ENCODE measurements around the gene MAP3K3.

The MAP3K3 gene

DNA sequence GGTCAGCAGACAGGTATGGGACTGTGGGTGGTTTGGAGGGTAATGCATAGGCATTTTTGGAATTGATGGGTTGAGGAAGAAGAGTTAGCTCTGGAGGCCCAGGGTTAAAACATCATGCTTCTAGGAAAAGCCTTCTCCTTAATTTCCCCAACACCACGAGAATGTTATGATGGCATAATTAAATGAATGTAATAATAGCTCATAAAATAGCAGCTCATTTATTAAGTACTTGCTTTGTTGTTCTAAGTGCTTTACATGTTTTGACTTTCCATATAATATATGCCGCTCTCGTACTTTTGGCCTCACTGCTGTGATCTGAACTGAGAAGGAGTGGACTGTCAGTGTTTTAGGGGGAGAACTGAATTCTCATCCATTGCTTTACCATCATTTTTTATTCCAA is 63.4 kb downstream of the MAP3K3 start:
- Mint-ChIP-seq H3K4me1 (peaks cover 27% of the 10 kb centered on the region), H3K36me3 (ENCODE audit: low read depth) (peaks cover 12% of the 10 kb centered on the region), H3K4me3 (no peak overlapping the region), H3K27me3 (no peaks in the 10 kb centered on the region), H3K27ac (no peak overlapping the region), H3K9me3 (no peaks in the 10 kb centered on the region)
- no peak for ATAC-seq
- no peak for DNase-seq

DNA sequence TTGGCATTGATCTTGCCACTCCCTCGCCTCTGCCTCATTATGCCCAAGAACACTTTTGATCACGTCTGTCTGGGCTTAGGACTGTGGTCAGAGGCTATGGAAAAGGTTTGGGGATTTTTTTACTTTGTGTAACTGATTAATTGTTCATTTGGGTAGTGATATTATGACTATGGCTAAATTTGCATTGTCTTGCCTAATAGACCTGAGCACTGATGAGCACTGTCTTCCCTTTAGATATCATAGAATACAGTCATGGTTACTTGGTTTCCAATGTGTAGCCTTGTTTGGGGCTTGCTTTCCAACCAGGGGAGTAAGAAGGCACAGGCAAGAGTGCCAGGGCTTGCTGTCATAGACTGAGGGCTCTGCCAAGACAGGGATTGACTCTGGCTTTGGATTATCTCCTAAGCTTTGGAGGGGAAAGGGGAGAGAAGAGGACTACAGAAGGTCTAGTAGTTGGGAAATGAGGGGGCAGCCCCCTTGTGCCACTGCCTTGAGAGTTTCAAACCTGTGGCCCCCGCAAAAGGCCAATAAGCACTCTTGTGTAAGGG is 64.0 kb downstream of the MAP3K3 start:
- Mint-ChIP-seq H3K36me3 (ENCODE audit: low read depth) (peaks cover 16% of the 10 kb centered on the region), H3K9me3 (no peaks in the 10 kb centered on the region), H3K27me3 (no peaks in the 10 kb centered on the region), H3K27ac (peak overlapping the region; percentile 90), H3K4me3 (peak overlapping the region; percentile 42), H3K4me1 (peaks cover 27% of the 10 kb centered on the region)
- peak; percentile 84 for ATAC-seq
- DNase-seq, result no peak

DNA sequence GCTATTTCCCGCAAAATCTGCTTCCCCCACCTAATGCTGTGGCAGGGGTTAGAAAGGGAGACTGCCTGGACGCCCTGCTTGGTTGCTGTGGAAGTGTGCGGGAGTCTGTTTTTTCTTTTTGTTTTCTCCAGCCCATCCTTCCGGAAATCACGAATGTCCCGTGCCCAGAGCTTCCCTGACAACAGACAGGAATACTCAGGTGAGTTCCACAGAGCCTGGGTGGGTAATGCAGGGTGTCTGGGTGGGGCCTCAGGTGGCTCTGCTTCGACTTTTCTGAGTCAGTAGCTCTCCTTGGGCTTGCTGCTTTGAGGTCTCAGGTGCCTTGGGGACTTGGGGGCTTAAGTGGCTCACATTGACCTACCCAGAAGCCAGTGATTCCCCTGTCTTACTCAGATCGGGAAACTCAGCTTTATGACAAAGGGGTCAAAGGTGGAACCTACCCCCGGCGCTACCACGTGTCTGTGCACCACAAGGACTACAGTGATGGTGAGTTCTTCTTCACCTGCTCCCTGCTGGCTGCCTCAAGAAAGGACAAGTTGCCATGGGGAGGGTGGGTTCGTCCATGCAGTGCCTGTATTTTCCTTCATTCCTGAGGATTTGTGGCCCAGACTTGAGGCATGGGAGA is 66.3 kb downstream of the MAP3K3 start:
- DNase-seq (no peak), ATAC-seq (peak; percentile 37)
- Mint-ChIP-seq H3K4me1 (peaks cover 26% of the 10 kb centered on the region), H3K4me3 (no peak overlapping the region), H3K27me3 (no peaks in the 10 kb centered on the region), H3K9me3 (no peaks in the 10 kb centered on the region), H3K27ac (peak overlapping the region; percentile 77), H3K36me3 (ENCODE audit: low read depth) (peaks cover 12% of the 10 kb centered on the region)

DNA sequence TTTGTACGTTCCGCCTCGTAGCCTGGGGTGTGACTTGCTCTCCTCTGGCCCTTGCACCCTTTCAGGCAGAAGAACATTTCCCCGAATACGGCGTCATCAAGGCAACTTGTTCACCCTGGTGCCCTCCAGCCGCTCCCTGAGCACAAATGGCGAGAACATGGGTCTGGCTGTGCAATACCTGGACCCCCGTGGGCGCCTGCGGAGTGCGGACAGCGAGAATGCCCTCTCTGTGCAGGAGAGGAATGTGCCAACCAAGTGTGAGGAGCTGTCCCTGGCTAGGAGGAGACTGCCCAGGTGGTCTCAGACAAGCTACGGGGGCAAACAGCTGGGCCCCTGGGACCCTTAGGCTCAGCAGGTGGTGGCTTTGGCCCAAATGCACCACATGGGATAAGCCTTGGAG is 67.3 kb downstream of the MAP3K3 start:
- H3K4me3 Mint-ChIP-seq, result no peak overlapping the region
- H3K4me1 Mint-ChIP-seq, result peaks cover 35% of the 10 kb centered on the region
- H3K36me3 Mint-ChIP-seq (ENCODE audit: low read depth), result peaks cover 8% of the 10 kb centered on the region
- H3K27me3 Mint-ChIP-seq, result no peaks in the 10 kb centered on the region
- DNase-seq (no peak), ATAC-seq (no peak)
- no peak overlapping the region for H3K27ac Mint-ChIP-seq
- H3K9me3 Mint-ChIP-seq, result no peaks in the 10 kb centered on the region

DNA sequence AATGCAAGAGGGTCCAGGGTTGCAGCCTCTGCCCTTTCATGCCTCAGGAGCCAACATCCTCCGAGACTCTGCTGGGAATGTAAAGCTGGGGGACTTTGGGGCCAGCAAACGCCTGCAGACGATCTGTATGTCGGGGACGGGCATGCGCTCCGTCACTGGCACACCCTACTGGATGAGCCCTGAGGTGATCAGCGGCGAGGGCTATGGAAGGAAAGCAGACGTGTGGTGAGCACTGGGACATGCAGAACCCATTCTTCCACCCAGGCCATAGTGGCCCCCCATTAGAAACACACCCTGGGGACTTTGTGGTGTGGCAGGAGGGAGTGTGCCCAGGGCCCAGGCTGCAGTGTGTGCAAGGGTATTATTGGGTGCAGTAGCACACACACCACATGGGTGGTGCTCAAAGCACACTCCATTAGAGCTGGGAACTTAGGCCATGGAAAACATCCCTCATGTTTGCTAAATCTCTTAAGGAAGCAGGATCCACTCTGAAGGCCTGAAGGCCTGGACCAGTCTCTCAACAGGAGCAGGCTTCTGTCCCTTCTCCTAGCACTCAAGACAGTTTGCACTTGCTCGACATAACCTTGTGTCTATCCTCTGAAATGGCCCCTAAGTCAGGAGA is 70.1 kb downstream of the MAP3K3 start:
- DNase-seq, result no peak
- H3K36me3 Mint-ChIP-seq (ENCODE audit: low read depth), result peaks cover 21% of the 10 kb centered on the region
- no peak overlapping the region for H3K27ac Mint-ChIP-seq
- no peak overlapping the region for H3K4me3 Mint-ChIP-seq
- peaks cover 49% of the 10 kb centered on the region for H3K4me1 Mint-ChIP-seq
- no peaks in the 10 kb centered on the region for H3K9me3 Mint-ChIP-seq
- ATAC-seq, result no peak
- H3K27me3 Mint-ChIP-seq, result no peaks in the 10 kb centered on the region

DNA sequence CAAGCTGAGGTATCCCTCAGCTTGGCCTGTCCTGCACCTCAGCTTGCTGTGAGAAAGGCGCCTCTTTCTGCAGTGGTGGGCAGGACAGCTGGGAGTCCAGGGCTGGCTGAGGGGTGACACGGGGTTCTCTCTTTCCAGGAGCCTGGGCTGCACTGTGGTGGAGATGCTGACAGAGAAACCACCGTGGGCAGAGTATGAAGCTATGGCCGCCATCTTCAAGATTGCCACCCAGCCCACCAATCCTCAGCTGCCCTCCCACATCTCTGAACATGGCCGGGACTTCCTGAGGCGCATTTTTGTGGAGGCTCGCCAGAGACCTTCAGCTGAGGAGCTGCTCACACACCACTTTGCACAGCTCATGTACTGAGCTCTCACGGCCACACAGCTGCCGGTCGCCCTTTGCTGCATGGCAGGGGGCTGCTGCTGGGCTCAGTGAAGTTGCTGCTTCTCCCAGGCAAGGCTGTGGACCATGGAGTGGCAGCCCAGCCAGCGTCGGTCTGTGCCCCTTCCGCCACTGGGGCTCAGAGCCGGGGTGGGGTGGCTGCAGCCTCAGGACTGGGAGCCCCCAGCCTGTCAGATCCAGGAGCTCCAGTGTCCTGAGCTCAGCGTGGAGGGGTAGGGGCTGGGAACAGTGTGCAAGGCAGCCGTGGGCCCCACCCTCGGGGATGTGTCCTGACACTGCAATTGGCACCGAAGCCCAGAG is 71.3 kb downstream of the MAP3K3 start:
- H3K36me3 Mint-ChIP-seq (ENCODE audit: low read depth), result peaks cover 27% of the 10 kb centered on the region
- no peak for ATAC-seq
- no peak overlapping the region for H3K4me3 Mint-ChIP-seq
- H3K4me1 Mint-ChIP-seq, result peaks cover 55% of the 10 kb centered on the region
- H3K9me3 Mint-ChIP-seq, result no peaks in the 10 kb centered on the region
- no peaks in the 10 kb centered on the region for H3K27me3 Mint-ChIP-seq
- no peak for DNase-seq
- H3K27ac Mint-ChIP-seq, result peak overlapping the region; percentile 64

DNA sequence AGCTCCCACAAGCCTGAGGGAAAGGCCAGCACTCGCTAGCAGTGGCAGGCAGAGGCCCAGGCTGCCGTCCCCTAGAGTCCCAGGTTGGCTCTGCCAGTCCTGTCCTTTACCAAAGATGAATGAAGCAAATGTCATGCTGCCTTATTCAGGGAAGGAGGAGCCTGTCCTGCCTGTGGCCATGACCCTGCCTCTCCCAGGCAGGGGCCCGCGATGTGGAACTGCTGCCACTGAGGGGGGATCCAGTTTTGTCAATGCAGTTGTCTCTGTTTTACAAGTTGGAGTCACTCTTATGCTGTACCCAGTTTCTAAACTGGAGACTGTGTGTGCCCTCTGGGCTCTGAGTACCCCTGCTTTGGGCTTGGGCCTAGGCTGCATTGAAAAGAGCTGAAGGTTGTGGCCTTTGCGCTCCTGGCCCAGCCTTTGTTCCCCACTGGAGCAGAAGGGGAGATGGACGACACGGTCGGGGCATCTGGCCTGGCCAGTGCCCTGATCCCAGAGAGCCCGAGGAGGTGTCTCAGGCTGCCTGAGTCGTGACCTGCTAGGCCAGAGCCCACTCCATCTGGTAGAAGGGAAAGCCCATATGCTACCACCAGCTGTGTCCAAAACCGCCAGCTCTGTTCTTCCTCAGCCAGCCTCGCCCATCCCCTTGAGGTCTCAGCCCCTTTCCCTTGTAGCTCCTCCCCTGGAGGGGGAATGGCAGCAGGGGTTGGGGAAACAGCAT is 72.2 kb downstream of the MAP3K3 start:
- H3K4me1 Mint-ChIP-seq, result peaks cover 52% of the 10 kb centered on the region
- peaks cover 27% of the 10 kb centered on the region for H3K36me3 Mint-ChIP-seq (ENCODE audit: low read depth)
- H3K27me3 Mint-ChIP-seq, result no peaks in the 10 kb centered on the region
- no peaks in the 10 kb centered on the region for H3K9me3 Mint-ChIP-seq
- peak overlapping the region; percentile 72 for H3K27ac Mint-ChIP-seq
- ATAC-seq (no peak), DNase-seq (no peak)
- no peak overlapping the region for H3K4me3 Mint-ChIP-seq

DNA sequence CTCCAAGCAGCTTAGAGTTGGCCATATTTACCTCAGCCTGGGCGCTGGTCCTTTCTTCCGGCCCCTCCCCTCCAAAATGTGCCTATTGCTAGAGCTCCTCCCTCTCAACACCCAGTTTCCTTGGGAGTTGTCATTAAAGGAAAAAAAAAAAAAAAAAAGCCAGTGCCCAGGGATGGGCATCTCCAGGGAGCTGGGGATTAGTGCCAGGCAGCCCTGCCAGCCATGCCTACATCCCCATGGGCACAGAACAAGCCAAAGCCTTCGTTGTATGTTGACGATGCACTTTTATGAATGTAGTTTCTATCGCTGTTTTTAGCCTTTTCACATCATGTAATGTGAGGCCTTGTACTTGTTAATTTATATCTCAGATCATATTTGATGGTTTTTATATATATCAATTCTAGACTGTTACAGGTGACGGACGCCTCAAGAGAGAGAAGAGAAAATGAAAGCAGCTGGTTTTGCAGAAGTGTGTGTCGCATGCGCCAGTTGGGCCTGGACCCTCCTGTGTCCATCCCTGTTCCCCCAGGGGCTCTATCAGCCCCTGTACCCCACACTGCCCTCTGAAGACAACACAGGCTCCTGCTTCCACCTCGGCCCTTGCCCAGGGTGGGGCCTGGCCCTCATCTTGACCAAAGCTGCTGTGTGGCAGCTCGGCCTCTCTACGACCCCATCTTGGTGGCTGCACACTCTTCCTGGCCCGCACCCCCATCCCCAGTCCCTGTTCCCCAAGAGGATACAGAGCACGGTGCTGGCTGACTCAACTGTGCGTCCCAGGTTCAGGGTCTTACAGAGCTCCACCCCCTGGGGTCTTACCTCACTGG is 72.9 kb downstream of the MAP3K3 start:
- Mint-ChIP-seq H3K27ac (peak overlapping the region; percentile 72), H3K27me3 (no peaks in the 10 kb centered on the region), H3K4me1 (peaks cover 52% of the 10 kb centered on the region), H3K36me3 (ENCODE audit: low read depth) (peaks cover 27% of the 10 kb centered on the region), H3K4me3 (no peak overlapping the region), H3K9me3 (no peaks in the 10 kb centered on the region)
- no peak for ATAC-seq
- no peak for DNase-seq

DNA sequence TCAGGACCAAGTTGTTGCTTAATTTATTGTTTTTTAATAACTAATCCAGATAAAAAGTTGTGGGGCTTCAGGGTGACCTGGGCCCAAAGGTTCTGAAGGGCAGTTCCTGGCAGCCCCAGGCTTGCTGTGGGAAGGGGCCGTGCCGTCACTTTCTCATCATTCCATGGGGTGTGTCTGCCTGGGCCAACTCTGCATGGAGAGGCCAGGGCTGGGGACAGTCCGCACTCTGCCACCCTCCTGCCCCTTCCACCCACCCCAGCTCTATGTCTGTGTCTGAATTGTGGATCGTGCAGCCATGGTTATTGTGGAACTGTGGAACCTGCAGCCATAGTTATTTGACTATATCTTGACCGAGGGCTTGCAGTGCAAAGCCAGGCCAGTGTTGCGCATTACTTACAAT is 73.7 kb downstream of the MAP3K3 start:
- H3K9me3 Mint-ChIP-seq, result no peaks in the 10 kb centered on the region
- H3K27me3 Mint-ChIP-seq, result no peaks in the 10 kb centered on the region
- H3K4me3 Mint-ChIP-seq, result peak overlapping the region; percentile 21
- peaks cover 22% of the 10 kb centered on the region for H3K36me3 Mint-ChIP-seq (ENCODE audit: low read depth)
- H3K27ac Mint-ChIP-seq, result peak overlapping the region; percentile 91
- H3K4me1 Mint-ChIP-seq, result peaks cover 52% of the 10 kb centered on the region
- DNase-seq, result no peak
- ATAC-seq, result no peak

DNA sequence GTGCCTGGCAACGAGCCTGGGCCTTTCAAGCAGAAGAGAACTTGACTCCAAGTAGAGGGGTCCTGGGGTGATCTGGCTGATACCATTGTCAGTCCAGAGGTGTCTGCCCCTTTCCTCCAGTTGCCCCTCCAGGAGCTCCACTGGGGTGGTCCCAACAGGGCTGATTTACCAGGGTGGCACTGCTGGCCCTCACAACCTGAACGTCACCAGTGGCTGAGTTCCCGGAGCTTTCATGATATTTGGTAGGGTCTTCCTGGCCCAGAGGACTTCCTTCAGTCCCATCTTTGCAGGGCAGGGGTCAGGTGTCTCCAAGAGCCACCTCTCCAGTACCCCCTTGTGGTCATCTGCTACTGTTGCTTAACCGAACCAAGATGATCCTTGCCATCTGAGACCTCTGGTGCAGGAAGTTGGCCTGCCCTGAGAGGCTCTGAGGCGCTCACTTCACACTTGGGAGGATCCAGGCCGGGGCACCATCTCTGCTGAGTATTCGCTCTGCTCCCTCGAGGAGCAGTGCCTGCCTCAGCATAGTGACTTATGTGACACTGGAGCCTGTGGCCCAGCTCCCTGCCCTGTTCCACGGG is 74.3 kb downstream of the MAP3K3 start:
- H3K4me1 Mint-ChIP-seq, result peaks cover 56% of the 10 kb centered on the region
- H3K36me3 Mint-ChIP-seq (ENCODE audit: low read depth), result peaks cover 21% of the 10 kb centered on the region
- H3K27ac Mint-ChIP-seq, result peak overlapping the region; percentile 91
- H3K4me3 Mint-ChIP-seq, result peak overlapping the region; percentile 85
- ATAC-seq, result no peak
- DNase-seq, result peak; percentile 41
- H3K9me3 Mint-ChIP-seq, result no peaks in the 10 kb centered on the region
- no peaks in the 10 kb centered on the region for H3K27me3 Mint-ChIP-seq

DNA sequence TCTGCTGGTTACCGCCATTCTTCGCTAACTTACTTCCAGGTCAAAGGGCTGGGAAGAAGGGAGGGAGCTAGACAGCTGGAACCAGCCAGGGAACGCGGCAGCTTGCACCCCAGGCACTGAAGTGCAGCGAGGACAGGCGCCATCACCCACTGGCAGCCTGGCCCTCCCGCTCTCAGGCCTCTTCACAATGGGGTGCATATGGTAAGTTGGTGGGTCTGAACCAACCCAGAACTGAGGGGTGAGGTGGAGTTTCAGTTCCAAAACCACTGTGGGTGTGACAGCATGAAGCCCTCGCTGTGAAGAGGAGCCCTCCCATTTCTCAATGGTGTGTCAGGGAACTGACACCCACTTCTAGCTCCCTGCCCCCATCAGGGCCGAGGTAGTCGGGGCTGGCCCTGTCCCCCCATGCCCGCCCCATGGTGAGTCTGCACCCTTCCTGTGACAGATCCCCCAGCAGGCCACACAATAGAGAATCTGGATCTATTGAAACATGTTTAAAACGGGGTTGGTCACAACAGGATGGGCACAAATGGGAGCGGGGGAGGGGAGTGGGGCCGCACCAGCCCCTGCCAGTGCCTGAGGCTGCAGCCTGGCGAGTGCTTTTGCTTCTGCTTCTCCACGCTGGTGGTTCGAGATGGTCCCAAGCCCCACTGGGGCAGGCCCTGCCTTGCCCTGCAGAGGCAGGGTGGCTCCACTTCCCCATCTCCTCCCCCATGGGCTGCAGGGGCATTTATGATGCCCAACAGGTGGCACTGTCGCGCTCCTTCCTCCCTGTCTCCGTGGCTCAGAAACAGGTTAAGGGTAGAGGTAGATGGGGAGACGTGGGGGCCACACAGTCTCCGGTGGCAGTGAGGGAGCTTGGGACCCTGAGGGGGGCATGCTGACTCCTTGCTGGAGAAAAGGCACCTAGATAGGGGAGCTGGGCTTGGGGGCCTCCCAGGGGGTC is 75.4 kb downstream of the MAP3K3 start:
- Mint-ChIP-seq H3K4me3 (peak overlapping the region; percentile 85), H3K27ac (peak overlapping the region; percentile 91), H3K9me3 (no peaks in the 10 kb centered on the region), H3K27me3 (no peaks in the 10 kb centered on the region), H3K4me1 (peaks cover 67% of the 10 kb centered on the region), H3K36me3 (ENCODE audit: low read depth) (peaks cover 28% of the 10 kb centered on the region)
- peak; percentile 41 for ATAC-seq
- peak; percentile 79 for DNase-seq

DNA sequence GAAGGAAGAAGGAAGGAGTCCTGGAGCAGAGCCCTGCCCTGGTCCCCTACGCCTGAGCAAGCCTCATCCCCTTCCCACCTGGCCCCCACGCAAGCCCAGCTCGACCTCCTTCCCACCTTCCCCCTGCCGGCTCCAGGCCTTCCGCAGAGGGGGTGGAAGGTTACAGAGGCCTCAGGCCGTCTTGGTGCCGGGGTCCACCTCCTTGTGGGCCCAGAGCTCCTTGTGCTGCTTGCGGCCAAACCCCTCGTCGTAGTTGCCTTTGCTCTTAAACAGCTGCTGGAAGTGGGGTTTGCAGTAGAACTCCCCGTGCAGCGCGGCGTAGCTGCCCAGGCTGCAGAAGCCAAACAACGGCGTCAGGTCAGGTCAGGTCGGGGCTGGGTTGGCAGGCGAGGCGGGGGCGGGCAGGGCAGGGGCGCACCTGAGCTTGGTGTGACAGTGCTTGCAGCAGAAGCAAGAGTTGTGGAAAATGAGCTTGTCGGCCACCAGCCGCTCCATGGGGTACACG is 76.2 kb downstream of the MAP3K3 start:
- H3K27me3 Mint-ChIP-seq, result no peaks in the 10 kb centered on the region
- H3K9me3 Mint-ChIP-seq, result no peaks in the 10 kb centered on the region
- peaks cover 70% of the 10 kb centered on the region for H3K4me1 Mint-ChIP-seq
- DNase-seq (peak; percentile 48), ATAC-seq (no peak)
- peak overlapping the region; percentile 85 for H3K4me3 Mint-ChIP-seq
- H3K36me3 Mint-ChIP-seq (ENCODE audit: low read depth), result peaks cover 32% of the 10 kb centered on the region
- peak overlapping the region; percentile 91 for H3K27ac Mint-ChIP-seq

Measured in activated naive CD8-positive, alpha-beta T cell treated with anti-CD3 and anti-CD28 coated beads, Interleukin-2, amount 50 U/mL, for 24 hours (primary cell).